Adrenal gland (tissue), 12 donors: ENCODE data around the gene ABCC4. TPM values are rescaled to one million over a fixed set of nuclear protein-coding genes. Genes with fewer than 3 reads are reported as not detected.

ENCODE experiments used
- DNase-seq, 7 donors: peaks; one replicate each; pipeline ENCODE4 v3.0.0-alpha.2; 2019 to 2020
- H3K27ac ChIP-seq, 5 donors: fragments of 200-600 bp; sonication (generic) in 4 of 5; 1 replicate in 3 of 5; 2 replicates in 2 of 5; pipeline versions ENCODE4 v1.5.1 to v1.8.0; 2016 to 2020; ENCODE audit warnings: mild to moderate bottlenecking in 1 of 5
- H3K27me3 ChIP-seq: fragments of 200-600 bp; 2 replicates; pipeline ENCODE4 v1.8.0; 2021
- H3K36me3 ChIP-seq, 2 donors: fragments of 200-600 bp; replicated peaks in 1 of 2; 1 replicate in 1 of 2; 2 replicates in 1 of 2; pipeline versions ENCODE4 v1.5.1 to v1.8.0; 2018 to 2022
- H3K4me1 ChIP-seq, 2 donors: fragments of 200-600 bp; replicated peaks in 1 of 2; 1 replicate in 1 of 2; 2 replicates in 1 of 2; pipeline versions ENCODE4 v1.5.1 to v1.8.0; 2018 to 2021
- H3K4me3 ChIP-seq, 4 donors: fragments of 200-600 bp; sonication (generic) in 3 of 4; one replicate each; pipeline ENCODE4 v1.5.1; 2016 to 2018
- H3K9me3 ChIP-seq, 3 donors: fragments of 200-600 bp; sonication (generic) in 1 of 3; replicated peaks in 1 of 3; 1 replicate in 2 of 3; 2 replicates in 1 of 3; pipeline versions ENCODE4 v1.5.1 to v1.8.0; 2016 to 2021
- POLR2A ChIP-seq, 2 donors: fragments of 450-650 bp; IDR thresholded peaks; one replicate each; pipeline ENCODE4 v1.6.1; 2017; ENCODE audit warnings: antibody characterized with exemption in 2 of 2, mild to moderate bottlenecking in 2 of 2, moderate library complexity in 1 of 2
- WGBS, 4 donors: extraction: QIAGEN DNeasy Blood & Tissue Kit in 2 of 4; methylation state at CpG; one replicate each; pipeline versions ENCODE4 v1.1.5 to v1.1.7; 2013 to 2017; 5-methylcytosine and 5-hydroxymethylcytosine counted together
- intact Hi-C, 2 donors: fragments of 100-400 bp; cut with DNase I; formaldehyde crosslinking; loops; one replicate each; pipeline versions ENCODE4 v1.14.1 to v1.15.0; 2022 to 2023
- polyA plus RNA-seq, 3 donors: library from polyadenylated mRNA; stranded (reverse); fragments of 200-250 nt in 2 of 3; fragments of 350-450 nt in 1 of 3; fragmentation: Illumina TruSeq in 1 of 3; extraction: RNeasy Lipid Tissue Mini Kit (QIAGEN cat#74804) in 1 of 3; gene quantifications; one replicate each; pipeline ENCODE4 v1.2.3, GENCODE V29; 2013 to 2014
- total RNA-seq, 9 donors: library from RNA; depleted of rRNA in 4 of 9; stranded (reverse); fragments of >200 nt in 4 of 9; fragments of 120-200 nt in 1 of 9; fragmentation: NEBNext Ultra II Directional in 1 of 9; extraction: Animal tissue kit (Norgen Biotek cat#: 25700) in 1 of 9; gene quantifications; one replicate each; pipeline versions ENCODE4 v1.1.0 to v1.2.4, GENCODE V29; 2013 to 2023
- TF ChIP-seq, protein P1 (sequence below), 6 experiments: fragments of 450-650 bp in 4 of 6; fragments of 200-600 bp in 2 of 6; sonication (generic) in 1 of 6; IDR thresholded peaks; 1 replicate in 5 of 6; 2 replicates in 1 of 6; pipeline versions ENCODE4 v1.5.1 to v1.8.0; 2016 to 2021; ENCODE audit warnings: antibody characterized with exemption in 6 of 6, mild to moderate bottlenecking in 2 of 6, moderate library complexity in 1 of 6
- donor health status: healthy with polysubstance abuse.
- donor health status: Bipolar disorder and iron deficiency.
- donor health status: DM: yes; HTN: yes; CAD: no.
- donor health status: DM: no; HTN: no; CAD: no.
- donor health status: DM: no; HTN: no; CAD: no.
- donor health status: DM: yes; HTN: yes; CAD: no.

Gene ABCC4
- total and polyA plus RNA-seq, 12 donors: 0.56 to 6.6 (median 3.4) TPM

DNA sequence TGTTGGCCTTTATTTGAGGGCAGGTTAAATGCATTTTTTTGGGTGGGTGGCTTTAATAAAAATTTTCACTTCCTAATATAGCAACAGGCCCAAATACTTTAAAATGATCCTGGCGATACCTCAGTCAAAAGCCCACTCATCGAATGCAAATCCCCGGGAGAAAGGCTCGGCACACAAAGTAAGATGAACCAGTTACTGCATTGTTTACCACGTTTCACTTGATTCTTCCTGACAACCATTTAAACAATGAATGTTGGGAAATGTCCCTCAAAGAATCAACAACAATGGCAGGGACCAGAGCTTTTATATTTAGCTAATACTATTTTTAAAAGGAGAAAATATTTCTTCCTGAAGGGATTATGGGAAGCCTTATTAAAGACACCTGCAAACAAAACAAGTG, 187.7 kb downstream of the ABCC4 start:
- Histone ChIP-seq H3K4me3 (no peak overlapping the region), H3K36me3 (no peaks in the 10 kb centered on the region), H3K27ac (no peak overlapping the region), H3K9me3 (no peaks in the 10 kb centered on the region), H3K27me3 (no peaks in the 10 kb centered on the region), H3K4me1 (no peaks in the 10 kb centered on the region)
- no peak for TF ChIP-seq POLR2A (IDR thresholded peaks at IDR 0.05)
- TF ChIP-seq, protein P1, sequence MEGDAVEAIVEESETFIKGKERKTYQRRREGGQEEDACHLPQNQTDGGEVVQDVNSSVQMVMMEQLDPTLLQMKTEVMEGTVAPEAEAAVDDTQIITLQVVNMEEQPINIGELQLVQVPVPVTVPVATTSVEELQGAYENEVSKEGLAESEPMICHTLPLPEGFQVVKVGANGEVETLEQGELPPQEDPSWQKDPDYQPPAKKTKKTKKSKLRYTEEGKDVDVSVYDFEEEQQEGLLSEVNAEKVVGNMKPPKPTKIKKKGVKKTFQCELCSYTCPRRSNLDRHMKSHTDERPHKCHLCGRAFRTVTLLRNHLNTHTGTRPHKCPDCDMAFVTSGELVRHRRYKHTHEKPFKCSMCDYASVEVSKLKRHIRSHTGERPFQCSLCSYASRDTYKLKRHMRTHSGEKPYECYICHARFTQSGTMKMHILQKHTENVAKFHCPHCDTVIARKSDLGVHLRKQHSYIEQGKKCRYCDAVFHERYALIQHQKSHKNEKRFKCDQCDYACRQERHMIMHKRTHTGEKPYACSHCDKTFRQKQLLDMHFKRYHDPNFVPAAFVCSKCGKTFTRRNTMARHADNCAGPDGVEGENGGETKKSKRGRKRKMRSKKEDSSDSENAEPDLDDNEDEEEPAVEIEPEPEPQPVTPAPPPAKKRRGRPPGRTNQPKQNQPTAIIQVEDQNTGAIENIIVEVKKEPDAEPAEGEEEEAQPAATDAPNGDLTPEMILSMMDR (IDR thresholded peaks at IDR 0.05): no peak
- DNase-seq: no peak
- WGBS, 4 donors: 89 to 91% (median 90%) methylated on average over 5 of the region's 5 CpGs
- intact Hi-C loops: no loop called here

DNA sequence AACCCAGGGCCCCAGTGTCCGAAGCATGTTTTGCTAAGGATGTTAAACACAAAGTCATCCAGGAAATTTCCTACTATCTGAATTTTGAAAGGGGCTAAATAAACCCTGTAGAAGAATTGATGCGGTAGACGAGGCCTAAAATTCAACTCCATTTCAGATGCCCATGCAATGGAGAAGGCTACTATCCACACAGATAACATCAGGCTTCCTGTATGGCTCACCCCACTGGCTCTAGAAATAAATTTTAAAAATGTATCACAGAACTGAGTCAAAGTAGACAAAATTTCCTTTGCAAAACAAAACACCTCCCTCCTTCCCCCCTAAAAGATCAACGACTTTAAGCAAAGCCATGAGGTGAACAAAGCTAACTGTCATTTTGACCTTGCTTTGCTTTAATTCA, 188.4 kb downstream of the ABCC4 start:
- H3K27ac ChIP-seq: no peak overlapping the region
- H3K36me3 ChIP-seq: no peaks in the 10 kb centered on the region
- H3K4me3 ChIP-seq: no peak overlapping the region
- 87 to 92% (median 89%) methylated on average over 4 of the region's 4 CpGs for WGBS, 4 donors
- H3K4me1 ChIP-seq: no peaks in the 10 kb centered on the region
- TF ChIP-seq, protein P1 (IDR thresholded peaks at IDR 0.05): no peak
- TF ChIP-seq POLR2A (IDR thresholded peaks at IDR 0.05): no peak
- no peak for DNase-seq
- no peaks in the 10 kb centered on the region for H3K9me3 ChIP-seq
- H3K27me3 ChIP-seq: no peaks in the 10 kb centered on the region
- intact Hi-C loops: no loop called here

DNA sequence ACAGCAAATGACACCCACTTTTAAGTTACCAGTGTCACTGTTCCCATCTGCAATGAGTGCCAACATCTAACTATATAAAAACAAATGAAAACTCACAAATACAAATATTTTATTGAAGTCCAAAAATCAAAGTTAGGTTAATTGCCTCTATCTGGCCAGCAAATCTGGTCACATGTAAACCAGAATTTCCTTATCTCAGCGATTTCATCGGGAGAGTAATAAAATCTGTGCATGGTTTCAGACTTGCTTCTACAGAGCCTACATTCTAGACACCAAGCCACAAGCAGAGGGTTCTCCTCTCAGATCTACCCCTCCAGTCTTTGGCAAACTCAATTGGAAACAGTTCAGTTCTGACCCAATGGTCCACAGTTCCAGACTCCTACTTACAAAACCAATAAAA, 189.6 kb downstream of the ABCC4 start:
- no peak for TF ChIP-seq POLR2A (IDR thresholded peaks at IDR 0.05)
- TF ChIP-seq, protein P1 (IDR thresholded peaks at IDR 0.05): no peak
- no peaks in the 10 kb centered on the region for H3K4me1 ChIP-seq
- H3K9me3 ChIP-seq: no peaks in the 10 kb centered on the region
- H3K4me3 ChIP-seq: no peak overlapping the region
- WGBS, 4 donors: 68 to 92% (median 89%) methylated on average over 2 of the region's 2 CpGs
- H3K36me3 ChIP-seq: no peaks in the 10 kb centered on the region
- H3K27ac ChIP-seq: no peak overlapping the region
- DNase-seq: no peak
- H3K27me3 ChIP-seq: no peaks in the 10 kb centered on the region
- intact Hi-C loops: no loop called here

DNA sequence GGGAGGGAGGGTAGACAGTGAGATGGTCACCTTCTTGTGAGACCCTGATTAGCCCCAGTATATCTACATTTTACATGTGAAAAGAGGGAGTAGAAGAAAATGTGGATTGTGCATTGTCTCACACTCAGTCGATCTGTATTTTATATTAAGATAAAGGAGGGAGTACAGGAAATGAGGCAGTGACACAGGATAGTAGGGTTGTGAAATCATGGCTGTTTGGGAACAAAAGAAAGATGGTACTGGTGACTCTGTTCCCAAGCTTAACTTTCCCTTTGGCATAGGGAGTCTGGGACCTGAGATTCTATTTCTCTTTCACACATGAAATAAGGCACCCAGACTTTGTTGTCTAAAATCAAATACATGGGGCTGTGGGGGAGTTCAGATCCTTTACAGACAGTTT, 194.7 kb downstream of the ABCC4 start:
- Histone ChIP-seq H3K4me3 (no peak overlapping the region), H3K36me3 (no peaks in the 10 kb centered on the region), H3K27ac (no peak overlapping the region), H3K9me3 (no peaks in the 10 kb centered on the region), H3K27me3 (no peaks in the 10 kb centered on the region), H3K4me1 (no peaks in the 10 kb centered on the region)
- 74 to 81% (median 76%) methylated on average over 1 of the region's 1 CpG for WGBS, 4 donors
- intact Hi-C loops: no loop called here
- TF ChIP-seq, protein P1 (IDR thresholded peaks at IDR 0.05): no peak
- no peak for TF ChIP-seq POLR2A (IDR thresholded peaks at IDR 0.05)
- no peak for DNase-seq
